Measurements from ENCODE around the gene KIF26B.

DNA sequence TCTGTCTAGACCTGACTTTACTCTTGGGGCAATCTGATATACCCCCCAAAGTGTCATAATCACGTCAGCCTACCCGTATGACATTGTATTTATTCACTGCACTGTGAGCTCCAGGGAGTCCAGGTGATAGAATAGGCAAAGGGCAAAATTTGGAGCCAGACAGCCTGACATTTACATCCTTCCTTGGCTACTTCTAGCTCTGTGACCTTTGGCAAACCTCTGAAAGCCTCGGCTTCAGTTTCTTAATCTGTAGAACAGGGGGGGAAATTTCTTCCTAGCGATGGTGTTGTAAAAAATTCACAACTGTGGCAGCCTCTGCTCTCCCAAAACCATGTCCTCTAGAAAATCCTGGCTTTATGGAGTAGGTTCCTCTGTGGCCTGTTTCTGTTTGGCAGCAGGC, 240.9 kb downstream of the KIF26B start:
- TF ChIP-seq, protein P1, sequence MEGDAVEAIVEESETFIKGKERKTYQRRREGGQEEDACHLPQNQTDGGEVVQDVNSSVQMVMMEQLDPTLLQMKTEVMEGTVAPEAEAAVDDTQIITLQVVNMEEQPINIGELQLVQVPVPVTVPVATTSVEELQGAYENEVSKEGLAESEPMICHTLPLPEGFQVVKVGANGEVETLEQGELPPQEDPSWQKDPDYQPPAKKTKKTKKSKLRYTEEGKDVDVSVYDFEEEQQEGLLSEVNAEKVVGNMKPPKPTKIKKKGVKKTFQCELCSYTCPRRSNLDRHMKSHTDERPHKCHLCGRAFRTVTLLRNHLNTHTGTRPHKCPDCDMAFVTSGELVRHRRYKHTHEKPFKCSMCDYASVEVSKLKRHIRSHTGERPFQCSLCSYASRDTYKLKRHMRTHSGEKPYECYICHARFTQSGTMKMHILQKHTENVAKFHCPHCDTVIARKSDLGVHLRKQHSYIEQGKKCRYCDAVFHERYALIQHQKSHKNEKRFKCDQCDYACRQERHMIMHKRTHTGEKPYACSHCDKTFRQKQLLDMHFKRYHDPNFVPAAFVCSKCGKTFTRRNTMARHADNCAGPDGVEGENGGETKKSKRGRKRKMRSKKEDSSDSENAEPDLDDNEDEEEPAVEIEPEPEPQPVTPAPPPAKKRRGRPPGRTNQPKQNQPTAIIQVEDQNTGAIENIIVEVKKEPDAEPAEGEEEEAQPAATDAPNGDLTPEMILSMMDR (IDR thresholded peaks at IDR 0.05; ENCODE audit: low read length) = no peak
- no peak for TF ChIP-seq EZH2 (IDR thresholded peaks at IDR 0.05; ENCODE audit: borderline replicate concordance, low read length)
